H1 (cell line): ENCODE results near the gene ASTN1. TPM values are rescaled to one million over a fixed set of nuclear protein-coding genes. Genes with fewer than 3 reads are reported as not detected.

Experiments
- CBX5 ChIP-seq: fragments of 300-800, 300-1000 bp; sonication (generic); IDR thresholded peaks from 2 replicates; pipeline ENCODE4 v1.7.1; 2016; ENCODE audit warnings: antibody characterized with exemption, low read length, low read depth
- CHD7 ChIP-seq: fragments of 300-600 bp; sonication (generic); IDR thresholded peaks from 2 replicates; pipeline ENCODE4 v1.7.1; 2012; ENCODE audit warnings: low read length, moderate library complexity, mild to moderate bottlenecking, inconsistent platforms; ENCODE audit not compliant: insufficient replicate concordance
- RXRA ChIP-seq: IDR thresholded peaks from 2 replicates; pipeline ENCODE4 v1.6.1; 2011; ENCODE audit warnings: low read depth, mild to moderate bottlenecking, low read length, moderate library complexity; ENCODE audit not compliant: insufficient read depth
- SIX5 ChIP-seq: IDR thresholded peaks from 2 replicates; pipeline ENCODE4 v1.6.1; 2011; ENCODE audit warnings: mild to moderate bottlenecking, low read depth, low read length
- polyA plus RNA-seq, 7 experiments: library from polyadenylated mRNA; depleted of rRNA in 3 of 7; stranded (reverse) in 5 of 7; unstranded in 2 of 7; fragments of >200 nt in 5 of 7; fragments of 200-250 nt in 2 of 7; gene quantifications; 1 replicate in 5 of 7; 2 replicates in 1 of 7; 4 replicates in 1 of 7; pipeline versions ENCODE4 v1.2.1 to v1.2.3, GENCODE V29; 2011 to 2013; ENCODE audit warnings: missing spikeins in 2 of 7, mixed read lengths in 2 of 7
- total RNA-seq: library from RNA; stranded (reverse); fragmentation: NEBNext Ultra II Directional; extraction: Animal tissue kit (Norgen Biotek cat#: 25700); gene quantifications from 2 replicates; pipeline ENCODE4 v1.2.1, GENCODE V29; 2021

ASTN1 gene
- total and polyA plus RNA-seq, 2 of the 8 experiments (the other 6 are each of a cell fraction or from before 2014, with no cell fraction given), result 2.9 to 4.1 TPM

GRCh38 chr1:176903474-176903873, 261.0 kb downstream of the ASTN1 start (continued):
- no peak for TF ChIP-seq CHD7
- no peak for TF ChIP-seq SIX5
- TF ChIP-seq CBX5, result no peak
- TF ChIP-seq RXRA, result no peak
